ENCODE results near the gene MRPS18A.

The MRPS18A gene

GRCh38 chr6:43695967-43696291, 8.3 kb upstream of the MRPS18A start:
- ATAC-seq, result no peak

- ATAC-seq, result no peak
Observed at GRCh38 chr6:43695215-43695966, 7.8 kb upstream of the MRPS18A start.

- ATAC-seq, result no peak
Observed at GRCh38 chr6:43689421-43689820, 1.8 kb upstream of the MRPS18A start.

GRCh38 chr6:43687079-43687436, 533 bp downstream of the MRPS18A start:
- ATAC-seq, result no peak

- ATAC-seq, result no peak
Observed at GRCh38 chr6:43683708-43684455, 3.7 kb downstream of the MRPS18A start.

GRCh38 chr6:43682724-43683429, 4.7 kb downstream of the MRPS18A start:
- ATAC-seq, result no peak

- no peak for ATAC-seq
Observed at GRCh38 chr6:43681303-43681702, 6.3 kb downstream of the MRPS18A start.

GRCh38 chr6:43680308-43681200, 7.0 kb downstream of the MRPS18A start:
- no peak for ATAC-seq

- no peak for ATAC-seq
Observed at GRCh38 chr6:43679057-43679456, 8.5 kb downstream of the MRPS18A start.

GRCh38 chr6:43678341-43678740, 9.2 kb downstream of the MRPS18A start:
- ATAC-seq, result no peak

GRCh38 chr6:43677759-43678158, 9.8 kb downstream of the MRPS18A start:
- ATAC-seq, result no peak

GRCh38 chr6:43676962-43677606, 10.5 kb downstream of the MRPS18A start:
- ATAC-seq, result no peak

GRCh38 chr6:43674921-43675320, 12.7 kb downstream of the MRPS18A start:
- no peak for ATAC-seq

GRCh38 chr6:43674291-43674690, 13.3 kb downstream of the MRPS18A start:
- no peak for ATAC-seq

GRCh38 chr6:43673444-43674084, 14.0 kb downstream of the MRPS18A start:
- ATAC-seq, result no peak

- no peak for ATAC-seq
Observed at GRCh38 chr6:43671801-43672690, 15.5 kb downstream of the MRPS18A start.

GRCh38 chr6:43671011-43671800, 16.4 kb downstream of the MRPS18A start:
- no peak for ATAC-seq

GRCh38 chr6:43670623-43670986, 17.0 kb downstream of the MRPS18A start:
- ATAC-seq, result no peak

- ATAC-seq, result no peak
Observed at GRCh38 chr6:43669922-43670622, 17.5 kb downstream of the MRPS18A start.

Measured in activated CD4-positive, CD25-positive, alpha-beta regulatory T cell treated with anti-CD3 and anti-CD28 coated beads, Interleukin-2, amount 50 U/mL, for 24 hours (primary cell).